ENCODE results near the gene EPHB1. TPM values are rescaled to one million over a fixed set of nuclear protein-coding genes. Genes with fewer than 3 reads are reported as not detected.

EPHB1 gene
- total RNA-seq, 4 donors from 2014 or later: 2.3 to 5.6 (median 4.6) TPM

- Histone ChIP-seq H3K4me1 (peaks cover 7 to 9% of the 10 kb centered on the region in 2 donors), H3K9me3 (no peaks in the 10 kb centered on the region), H3K4me3 (replicated peaks in 1 of 3) (no peak overlapping the region), H3K36me3 (no peaks in the 10 kb centered on the region), H3K27ac (no peak overlapping the region), H3K27me3 (no peaks in the 10 kb centered on the region)
- DNase-seq: no peak
- intact Hi-C loops (cut with DNase I): no loop called here
- TF ChIP-seq CTCF (IDR thresholded peaks at IDR 0.05) (no peak), POLR2A (IDR thresholded peaks at IDR 0.05) (no peak)
- 92 to 93% methylated on average over 2 of the region's 2 CpGs for WGBS, 2 donors
Measured at GRCh38 chr3:135242285-135242684, 447.2 kb downstream of the EPHB1 start.

- intact Hi-C loops (cut with DNase I): no loop called here
- no peaks in the 10 kb centered on the region for H3K36me3 ChIP-seq
- H3K27me3 ChIP-seq: no peaks in the 10 kb centered on the region
- H3K4me1 ChIP-seq: peaks cover 7 to 9% of the 10 kb centered on the region in 2 donors
- TF ChIP-seq CTCF (IDR thresholded peaks at IDR 0.05): no peak
- H3K9me3 ChIP-seq: no peaks in the 10 kb centered on the region
- no peak overlapping the region for H3K27ac ChIP-seq
- WGBS, 2 donors: 67 to 77% methylated on average over 3 of the region's 3 CpGs
- H3K4me3 ChIP-seq (replicated peaks in 1 of 3): no peak overlapping the region
- no peak for DNase-seq
Measured at GRCh38 chr3:135243616-135244015, 448.6 kb downstream of the EPHB1 start.

- TF ChIP-seq POLR2A (IDR thresholded peaks at IDR 0.05) (no peak), CTCF (IDR thresholded peaks at IDR 0.05) (no peak)
- H3K9me3 ChIP-seq: no peaks in the 10 kb centered on the region
- H3K27me3 ChIP-seq: no peaks in the 10 kb centered on the region
- 100% methylated on average over 1 of the region's 1 CpG for WGBS, 2 donors
- H3K4me3 ChIP-seq (replicated peaks in 1 of 3): no peak overlapping the region
- H3K27ac ChIP-seq: no peak overlapping the region
- intact Hi-C loops (cut with DNase I): no loop called here
- H3K36me3 ChIP-seq: no peaks in the 10 kb centered on the region
- no peaks in the 10 kb centered on the region for H3K4me1 ChIP-seq
- DNase-seq: no peak
Measured at GRCh38 chr3:135246027-135246426, 451.0 kb downstream of the EPHB1 start.

- TF ChIP-seq CTCF (IDR thresholded peaks at IDR 0.05): no peak
- TF ChIP-seq POLR2A (IDR thresholded peaks at IDR 0.05): no peak
- DNase-seq: no peak
- H3K4me1 ChIP-seq: no peaks in the 10 kb centered on the region
- 91 to 92% methylated on average over 12 of the region's 12 CpGs for WGBS, 2 donors
- intact Hi-C loops (cut with DNase I): no loop called here
- no peaks in the 10 kb centered on the region for H3K9me3 ChIP-seq
- H3K4me3 ChIP-seq (replicated peaks in 1 of 3): no peak overlapping the region
- H3K36me3 ChIP-seq: no peaks in the 10 kb centered on the region
- H3K27me3 ChIP-seq: no peaks in the 10 kb centered on the region
- H3K27ac ChIP-seq: no peak overlapping the region
Measured at GRCh38 chr3:135248213-135248612, 453.2 kb downstream of the EPHB1 start.

GRCh38 chr3:135249186-135249585, 454.1 kb downstream of the EPHB1 start:
- TF ChIP-seq CTCF (IDR thresholded peaks at IDR 0.05) (no peak), POLR2A (IDR thresholded peaks at IDR 0.05) (no peak)
- Histone ChIP-seq H3K9me3 (no peaks in the 10 kb centered on the region), H3K36me3 (no peaks in the 10 kb centered on the region), H3K27me3 (no peaks in the 10 kb centered on the region), H3K4me3 (replicated peaks in 1 of 3) (no peak overlapping the region), H3K4me1 (no peaks in the 10 kb centered on the region), H3K27ac (no peak overlapping the region)
- 94 to 96% methylated on average over 5 of the region's 5 CpGs for WGBS, 2 donors
- DNase-seq: no peak
- intact Hi-C loops (cut with DNase I): no loop called here

Measured in thyroid gland (tissue), 4 donors.